ENCODE measurements around the gene THSD7B.

THSD7B gene

GRCh38 chr2:137199751-137200150 is 434.4 kb downstream of the THSD7B start:
- no peak for DNase-seq (ENCODE audit: low read depth in 2 of 2)

DNA sequence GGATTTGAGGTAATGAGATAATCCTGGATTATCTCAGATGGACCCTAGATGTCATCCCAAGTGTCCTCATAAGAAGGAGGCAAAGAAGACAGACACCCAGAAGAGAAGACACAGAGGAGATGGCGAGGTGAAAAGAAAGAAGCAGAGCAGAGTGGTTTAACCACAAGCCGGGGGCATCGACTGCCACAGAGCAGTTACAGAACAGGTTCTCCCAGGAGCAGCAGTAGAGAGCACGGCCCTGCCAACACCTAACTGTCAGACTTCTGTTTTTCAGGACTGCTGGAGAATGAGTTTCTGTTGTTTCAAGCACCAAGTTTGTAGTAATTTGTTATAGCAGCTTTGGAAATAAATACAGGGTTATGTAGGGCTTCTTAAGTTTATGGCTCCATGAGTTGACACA is 437.0 kb downstream of the THSD7B start:
- no peak for DNase-seq (ENCODE audit: low read depth in 2 of 2)

DNA sequence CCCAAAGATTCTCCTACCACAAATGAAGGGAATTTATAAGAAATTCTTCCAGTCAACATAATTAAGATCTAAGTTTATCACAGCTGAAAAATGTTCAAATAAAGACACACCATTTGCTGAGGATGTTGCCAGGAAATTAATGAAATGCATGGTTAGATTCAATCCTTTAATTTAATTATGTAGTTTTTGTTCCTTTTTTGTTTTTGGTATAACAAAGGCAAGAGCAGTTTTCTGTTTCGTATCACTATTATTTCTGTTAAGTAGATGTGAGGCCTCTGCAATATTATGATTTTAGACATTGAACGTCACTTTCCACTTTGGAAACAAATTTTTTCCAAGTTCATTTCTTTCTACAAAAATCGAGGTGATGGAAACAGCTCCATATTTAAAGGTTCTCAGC is 440.0 kb downstream of the THSD7B start:
- no peak for DNase-seq (ENCODE audit: low read depth in 2 of 2)

- DNase-seq (ENCODE audit: low read depth in 2 of 2), result no peak
Measured at GRCh38 chr2:137206069-137206468, 440.7 kb downstream of the THSD7B start.

DNA sequence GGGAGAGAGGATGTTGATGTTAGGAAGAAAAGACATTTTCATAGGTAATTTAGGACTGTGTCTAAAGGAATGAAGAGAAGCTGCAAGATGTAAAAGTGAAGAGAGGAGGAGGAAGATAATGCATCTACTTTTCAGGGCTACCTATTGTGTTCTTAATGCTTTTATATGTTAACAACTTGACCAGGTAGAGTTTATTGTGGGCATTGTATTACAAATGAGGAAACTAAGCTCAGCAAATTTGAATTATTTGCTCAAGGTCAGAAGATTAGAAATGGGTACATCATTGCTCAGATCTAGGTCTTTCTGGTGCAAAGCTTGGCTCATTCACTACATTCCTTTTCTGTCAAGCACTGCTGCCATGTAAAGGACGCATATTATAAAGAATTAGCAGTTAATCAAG is 441.7 kb downstream of the THSD7B start:
- DNase-seq (ENCODE audit: low read depth in 2 of 2), result no peak

DNA sequence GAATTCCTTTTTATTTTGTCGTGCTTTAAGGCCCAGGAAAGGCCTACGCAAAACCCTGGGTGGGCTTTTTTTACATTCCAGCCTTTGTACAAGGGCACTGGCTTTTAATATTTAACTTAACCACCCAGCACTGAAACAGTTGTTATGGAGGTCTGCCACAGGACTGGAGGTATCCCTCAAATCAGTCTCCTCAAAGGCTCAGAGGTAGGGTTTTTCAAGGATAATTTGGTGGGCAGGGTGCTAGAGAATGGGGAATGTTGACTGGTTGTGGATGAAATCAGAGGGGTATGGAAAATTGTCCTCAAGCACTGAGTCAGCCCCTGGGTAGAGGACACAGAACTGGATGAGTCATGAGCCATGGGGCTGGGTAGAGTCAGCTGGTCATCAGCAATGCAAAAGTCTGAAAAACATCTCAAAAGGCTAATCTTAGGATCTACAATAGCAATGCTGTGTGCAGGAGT is 443.1 kb downstream of the THSD7B start:
- DNase-seq (ENCODE audit: low read depth in 2 of 2), result no peak

DNA sequence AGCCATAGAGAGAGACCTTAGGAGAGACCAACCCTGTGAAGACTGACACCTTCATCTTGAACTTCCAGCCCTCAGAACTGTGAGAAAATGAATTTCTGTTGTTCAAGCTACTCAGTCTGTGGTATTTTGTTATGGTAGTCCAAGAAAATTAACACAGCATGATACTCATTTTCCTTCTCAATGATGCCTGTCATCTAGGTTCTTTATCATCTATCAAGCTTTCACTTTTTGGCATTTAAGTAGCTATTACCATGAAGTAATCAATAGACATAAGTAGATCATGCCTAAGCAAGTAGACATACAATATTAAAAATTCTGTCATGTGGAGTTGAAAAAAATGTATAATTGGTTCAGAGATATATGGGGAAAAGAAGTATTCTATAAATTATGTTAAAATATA is 444.7 kb downstream of the THSD7B start:
- no peak for DNase-seq (ENCODE audit: low read depth in 2 of 2)

DNA sequence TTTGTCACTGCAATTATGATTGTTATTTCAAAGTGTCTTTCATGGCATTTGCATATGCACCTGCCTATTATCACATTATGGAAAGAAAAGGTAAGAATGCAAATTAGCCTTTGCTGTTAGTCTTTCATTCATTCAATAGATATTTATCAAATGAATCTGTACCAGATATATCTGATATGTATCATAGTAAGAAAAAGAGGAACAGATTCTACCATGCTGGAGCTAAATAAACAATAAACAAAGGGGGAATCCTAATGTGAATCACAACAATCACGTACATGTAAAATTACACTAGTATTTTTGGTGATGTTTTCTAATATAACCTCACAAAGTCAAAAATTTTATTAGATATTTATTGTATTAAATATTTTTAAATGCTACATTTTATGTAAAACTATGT is 446.4 kb downstream of the THSD7B start:
- no peak for DNase-seq (ENCODE audit: low read depth in 2 of 2)

- no peak for DNase-seq (ENCODE audit: low read depth in 2 of 2)
Measured at GRCh38 chr2:137220438-137220993, 455.2 kb downstream of the THSD7B start.

DNA sequence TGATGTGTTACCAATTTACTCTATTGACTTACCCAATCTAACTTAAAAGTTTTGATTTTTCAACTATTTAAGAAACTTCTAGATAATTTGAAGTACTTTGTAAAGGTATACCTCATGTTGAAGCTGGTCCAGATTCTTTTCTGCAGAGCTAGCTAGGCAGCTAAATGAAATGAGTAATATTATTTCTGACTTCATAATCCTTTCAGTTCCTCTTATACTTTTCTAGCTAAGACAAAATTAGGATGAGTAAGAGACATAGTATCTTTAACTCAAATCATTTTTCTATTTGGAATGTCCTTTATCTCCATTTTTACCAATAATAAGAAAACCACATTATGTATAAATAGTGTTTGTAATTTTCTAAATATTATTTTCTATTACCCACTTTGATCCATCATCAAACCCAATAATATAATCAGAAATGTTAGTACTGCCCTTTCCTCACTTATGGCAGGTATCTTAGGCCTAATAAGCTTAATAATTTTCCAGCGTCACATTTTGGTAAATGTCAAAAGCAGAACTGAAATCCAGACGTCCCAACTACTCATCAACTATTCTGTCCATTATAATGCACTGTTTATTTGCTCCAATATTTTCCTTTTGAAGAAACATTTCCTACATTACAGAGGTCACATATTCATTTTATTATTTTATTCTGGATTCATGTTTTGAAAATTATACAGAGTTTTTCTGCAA is 456.6 kb downstream of the THSD7B start:
- DNase-seq (ENCODE audit: low read depth in 2 of 2), result no peak

DNA sequence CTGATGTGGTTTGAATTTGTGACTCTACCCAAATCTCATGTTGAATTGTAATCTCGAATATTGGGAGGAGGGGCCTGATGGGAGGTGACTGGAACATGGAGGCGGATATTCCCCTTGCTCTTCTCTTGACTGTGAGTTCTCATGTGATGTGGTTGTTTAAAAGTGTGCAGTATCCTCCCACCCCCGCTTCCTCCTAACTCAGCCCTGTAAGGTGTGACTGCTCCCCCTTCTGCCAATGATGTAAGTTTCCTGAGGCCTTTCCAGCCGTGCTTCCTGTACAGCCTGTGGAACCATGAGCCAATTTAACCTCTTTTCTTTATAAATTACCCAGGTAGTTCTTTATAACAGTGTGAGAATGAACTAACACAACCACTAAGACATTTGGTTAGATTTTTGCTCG is 458.4 kb downstream of the THSD7B start:
- no peak for DNase-seq (ENCODE audit: low read depth in 2 of 2)

- no peak for DNase-seq (ENCODE audit: low read depth in 2 of 2)
Measured at GRCh38 chr2:137228566-137228965, 463.2 kb downstream of the THSD7B start.

DNA sequence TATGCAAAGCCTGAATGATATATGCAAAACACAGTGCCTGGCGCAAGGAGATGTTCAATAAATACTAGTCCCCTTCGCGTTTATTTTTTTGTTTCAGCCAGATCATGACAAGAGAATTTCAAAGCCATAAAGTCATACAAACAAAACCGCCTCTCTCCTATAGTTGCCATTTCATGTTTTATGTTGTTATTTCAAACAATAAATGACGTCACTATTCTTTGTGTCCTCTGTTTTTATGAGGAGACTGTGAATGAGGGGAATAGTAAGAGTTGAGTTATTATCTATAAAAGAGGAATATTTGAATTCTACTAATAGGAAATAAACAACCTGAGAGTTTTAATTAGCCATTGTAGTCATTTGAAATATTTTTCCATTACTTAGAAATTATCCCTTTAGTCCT is 464.5 kb downstream of the THSD7B start:
- DNase-seq (ENCODE audit: low read depth in 2 of 2), result no peak

DNA sequence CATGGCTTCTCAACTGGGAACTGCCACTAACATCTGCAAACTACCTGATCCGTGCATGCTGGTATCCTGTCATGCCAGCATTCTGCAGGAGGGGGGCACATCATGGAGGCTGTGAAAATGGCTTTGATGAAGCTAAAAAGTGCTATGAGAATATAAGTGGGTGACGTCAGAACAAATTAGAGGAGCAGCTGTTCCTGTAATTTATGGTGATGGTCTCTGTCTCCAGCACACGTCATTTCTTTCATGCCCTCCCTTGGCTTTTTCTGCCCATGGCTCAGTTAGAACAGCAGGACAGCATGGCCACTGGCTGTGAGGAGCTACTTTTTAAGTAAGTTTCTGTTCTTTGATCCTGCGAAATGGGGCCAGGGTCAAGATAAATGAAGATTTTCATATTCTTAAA is 466.3 kb downstream of the THSD7B start:
- no peak for DNase-seq (ENCODE audit: low read depth in 2 of 2)

- DNase-seq (ENCODE audit: low read depth in 2 of 2), result no peak
Measured at GRCh38 chr2:137232076-137232475, 466.7 kb downstream of the THSD7B start.

- DNase-seq (ENCODE audit: low read depth in 2 of 2), result no peak
Measured at GRCh38 chr2:137233091-137233490, 467.7 kb downstream of the THSD7B start.

DNA sequence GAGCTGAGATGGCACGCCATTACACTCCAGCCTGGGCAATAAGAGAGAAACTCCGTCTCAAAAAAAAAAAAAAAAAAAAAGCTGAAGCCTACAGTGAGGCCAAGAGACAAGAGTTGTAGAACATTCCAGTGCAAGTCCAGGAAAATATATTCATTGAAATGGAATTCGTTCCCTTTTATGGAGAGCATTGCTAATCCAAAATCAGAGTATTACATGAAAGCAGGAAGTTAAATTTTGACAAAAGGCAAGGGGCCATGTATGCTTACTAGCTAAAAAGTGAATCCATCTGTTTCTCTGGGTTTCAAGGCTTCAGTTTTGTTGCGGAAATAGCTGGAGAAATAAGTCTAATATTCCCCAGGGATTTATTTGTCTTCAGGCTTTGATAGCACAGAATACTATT is 471.7 kb downstream of the THSD7B start:
- DNase-seq (ENCODE audit: low read depth in 2 of 2), result no peak

- DNase-seq (ENCODE audit: low read depth in 2 of 2), result no peak
Measured at GRCh38 chr2:137238065-137238464, 472.7 kb downstream of the THSD7B start.

GRCh38 chr2:137249463-137250130 is 484.3 kb downstream of the THSD7B start:
- DNase-seq (ENCODE audit: low read depth in 2 of 2), result no peak

- DNase-seq (ENCODE audit: low read depth in 2 of 2), result no peak
Measured at GRCh38 chr2:137250401-137250800, 485.1 kb downstream of the THSD7B start.

DNA sequence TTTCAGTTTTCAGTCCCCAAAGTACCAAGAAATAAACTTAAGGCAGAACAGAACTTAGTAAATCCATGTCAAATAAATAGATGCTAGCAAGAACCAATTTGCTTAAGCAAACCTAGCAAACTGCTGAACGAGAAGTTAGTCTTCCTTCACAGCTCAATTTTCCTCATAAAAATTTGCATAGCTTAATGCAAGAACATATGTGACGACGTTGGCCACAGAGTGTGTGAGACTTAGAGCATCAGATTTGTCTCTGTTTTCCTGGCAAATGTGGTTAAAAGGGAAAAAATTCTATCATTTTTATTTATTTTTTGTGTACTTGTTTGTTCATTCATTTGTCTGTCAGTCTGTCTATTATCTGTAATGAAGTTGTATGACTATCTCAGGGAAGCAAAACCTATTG is 485.7 kb downstream of the THSD7B start:
- no peak for DNase-seq (ENCODE audit: low read depth in 2 of 2)

DNA sequence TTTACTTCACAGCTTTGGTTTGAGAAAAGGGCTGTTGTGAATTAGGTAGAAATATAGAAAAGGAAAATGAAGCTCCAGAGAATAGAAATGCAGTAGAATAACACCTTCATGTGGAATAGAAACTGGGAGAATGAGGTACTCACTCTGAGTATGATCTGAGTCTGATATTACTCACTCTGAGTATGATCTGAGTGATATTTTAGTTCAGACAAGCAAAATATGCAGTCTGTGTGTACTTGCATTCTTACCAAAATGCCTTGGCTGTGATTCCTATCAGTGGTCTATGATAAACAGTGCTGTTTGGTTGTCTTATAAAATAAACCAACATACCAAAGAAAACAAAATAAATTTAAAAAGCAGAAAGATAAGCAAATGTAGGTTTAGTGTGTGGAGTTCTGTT is 487.6 kb downstream of the THSD7B start:
- no peak for DNase-seq (ENCODE audit: low read depth in 2 of 2)

GRCh38 chr2:137254052-137254451 is 488.7 kb downstream of the THSD7B start:
- no peak for DNase-seq (ENCODE audit: low read depth in 2 of 2)
